Measurements from ENCODE around the gene F2RL3.
"Not testable (repeated sequence)": the region's sequence is repeated elsewhere in the genome, so short reads cannot be mapped to it uniquely, and the experiment has no call there.

The F2RL3 gene

DNA sequence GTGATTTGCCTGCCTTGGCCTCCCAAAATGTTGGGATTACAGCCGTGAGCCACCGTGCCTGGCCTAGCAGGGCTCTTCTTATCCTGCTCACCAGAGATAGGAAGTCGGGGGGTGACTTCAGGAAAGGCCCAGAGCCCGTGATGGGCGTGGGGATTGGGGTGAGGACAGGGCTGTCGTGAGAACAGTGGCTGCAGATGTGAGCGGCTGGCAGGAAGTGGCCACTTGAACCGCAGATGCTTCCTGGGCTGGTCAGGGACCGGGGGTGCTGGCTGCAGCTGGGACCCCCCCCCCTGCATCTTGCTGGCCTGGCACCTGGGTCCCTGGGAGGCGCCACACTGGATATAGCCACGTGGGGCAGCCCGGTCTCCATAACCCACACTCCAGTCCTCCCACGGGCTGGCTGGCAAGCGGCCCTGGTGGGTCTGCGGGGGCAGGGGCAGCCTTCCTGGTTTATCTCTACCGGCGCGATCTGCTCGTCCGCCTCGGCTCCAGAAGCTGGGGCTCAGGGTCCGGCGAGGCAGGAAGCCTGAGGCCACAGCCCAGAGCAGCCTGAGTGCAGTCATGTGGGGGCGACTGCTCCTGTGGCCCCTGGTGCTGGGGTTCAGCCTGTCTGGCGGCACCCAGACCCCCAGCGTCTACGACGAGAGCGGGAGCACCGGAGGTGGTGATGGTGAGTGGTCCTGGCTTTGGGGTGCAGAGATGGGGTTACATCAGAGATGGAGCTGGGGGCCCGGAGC lies at the start of gene F2RL3:
Gene F2RL3 (plus strand): TSS at position 371 of the 737 bp plus-strand sequence. CDS start 191 bp downstream, at position 562.
- DNase-seq = no peak

DNA sequence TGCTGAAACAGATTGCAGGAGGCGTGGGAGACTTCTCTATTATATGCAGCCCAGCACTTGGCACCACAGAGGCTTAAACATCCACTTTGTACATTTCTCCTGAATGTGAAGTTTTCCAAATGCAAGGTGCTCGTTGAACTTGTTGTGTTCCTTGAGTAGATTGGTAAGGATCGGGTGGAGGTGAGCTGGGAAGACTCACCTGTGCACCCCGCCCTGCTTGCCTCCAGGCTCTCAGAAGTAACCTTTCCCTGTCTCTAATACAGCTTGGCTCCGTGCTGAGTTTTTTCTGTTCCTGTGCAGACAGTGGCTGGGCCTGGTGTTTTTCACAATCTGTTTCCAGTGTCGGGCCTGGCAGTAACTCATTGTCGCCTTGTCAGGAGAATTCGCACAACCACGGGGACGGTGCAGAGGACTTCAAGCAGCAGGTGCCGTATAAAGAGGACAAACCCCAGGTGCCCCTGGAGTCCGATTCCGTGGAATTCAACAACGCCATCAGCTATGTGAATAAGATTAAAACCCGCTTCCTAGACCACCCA lies 47.3 kb upstream of the F2RL3 start:
- DNase-seq = no peak

- DNase-seq = no peak
Measured at GRCh38 chr19:16846901-16847300, 41.9 kb upstream of the F2RL3 start.

DNA sequence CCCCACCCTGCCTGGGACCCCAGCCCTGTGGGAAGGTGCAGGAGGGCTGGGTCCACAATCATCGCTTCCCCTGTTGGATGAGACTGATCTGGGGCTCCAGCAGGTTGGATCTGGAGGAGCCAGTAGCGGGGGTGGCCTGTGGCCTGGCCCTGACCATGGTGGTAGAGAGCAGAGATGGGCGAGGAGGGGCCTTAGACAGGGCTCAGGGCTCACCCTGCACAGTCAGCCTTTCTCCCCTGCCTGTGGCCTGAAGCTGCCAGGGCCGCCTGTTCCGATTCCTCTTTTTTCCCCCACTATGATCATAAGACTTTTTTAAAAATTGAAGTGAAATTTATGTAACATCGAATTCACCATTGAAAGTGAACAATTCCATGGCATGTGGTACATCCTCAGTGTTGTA lies 41.4 kb upstream of the F2RL3 start:
- no peak for DNase-seq

DNA sequence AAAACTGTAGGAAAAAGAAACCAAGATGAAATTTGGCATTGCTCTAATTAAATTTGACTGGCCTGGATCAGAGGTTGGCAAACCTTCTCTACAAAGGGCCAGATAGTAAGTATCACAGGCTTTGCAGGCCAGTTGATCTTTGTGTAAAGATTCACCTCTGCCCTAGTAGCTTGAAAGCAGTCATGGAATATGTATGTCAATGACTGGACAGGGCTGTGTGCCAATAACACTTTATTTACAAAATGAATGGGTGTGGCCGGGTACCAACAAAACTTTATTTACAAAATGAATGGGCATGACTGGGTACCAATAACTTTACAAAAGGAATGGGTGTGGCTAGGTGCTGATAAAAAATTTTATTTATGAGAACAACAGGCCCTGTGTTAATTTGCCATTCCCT lies 39.6 kb upstream of the F2RL3 start:
- DNase-seq = no peak

DNA sequence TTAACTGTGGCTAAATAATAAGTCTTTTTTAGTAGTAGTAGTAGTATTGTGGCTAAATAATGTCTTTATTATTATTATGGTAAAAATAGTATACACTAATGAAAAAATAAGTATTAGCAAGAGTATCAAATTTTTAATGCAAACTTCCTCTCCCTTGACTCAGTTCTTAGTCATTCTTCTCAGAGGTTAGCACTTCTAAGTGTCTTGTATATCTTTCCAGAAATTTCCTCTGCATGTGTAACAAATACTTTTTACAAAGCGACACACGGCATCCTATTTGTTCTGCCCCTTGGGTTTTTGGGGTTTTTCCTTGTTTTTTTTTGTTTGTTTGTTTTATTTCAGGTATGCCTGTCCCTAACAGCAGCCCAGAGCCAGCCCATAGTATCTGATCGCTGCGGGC lies 38.7 kb upstream of the F2RL3 start:
- DNase-seq = no peak

DNA sequence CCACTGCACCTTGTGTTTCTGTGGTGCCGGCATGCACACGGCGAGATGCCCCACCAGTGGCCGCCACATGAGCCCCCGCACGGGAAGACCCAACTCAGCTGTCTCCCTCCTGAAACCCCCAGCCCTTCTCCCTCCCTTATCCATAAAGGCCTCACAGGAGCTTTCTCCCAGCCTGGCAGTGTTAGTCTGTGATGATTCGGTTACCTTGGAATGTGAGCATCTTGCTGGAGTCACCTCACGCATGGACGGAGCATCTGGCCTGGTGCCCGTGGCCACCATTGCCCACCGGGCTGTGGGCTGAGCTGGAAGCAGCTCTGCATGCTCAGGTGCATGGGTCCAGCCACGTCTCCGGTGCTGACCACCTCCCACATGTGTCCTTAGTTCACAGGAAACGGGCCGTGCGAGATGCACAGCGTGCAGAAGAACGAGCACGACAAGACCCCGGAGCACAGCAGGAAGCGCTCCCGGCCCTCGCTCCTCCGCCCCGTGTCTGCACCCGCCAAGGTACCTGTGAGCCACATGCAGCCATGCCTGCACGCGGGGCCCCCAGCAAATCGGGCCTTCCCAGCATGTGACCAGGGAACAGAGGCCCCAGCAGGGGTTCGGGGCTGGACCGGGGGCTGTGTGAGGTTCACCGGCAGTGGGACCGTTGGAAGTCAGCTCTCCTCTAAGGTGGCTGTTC lies 37.6 kb upstream of the F2RL3 start:
- no peak for DNase-seq

GRCh38 chr19:16853066-16853465 lies 35.7 kb upstream of the F2RL3 start:
- DNase-seq = no peak

DNA sequence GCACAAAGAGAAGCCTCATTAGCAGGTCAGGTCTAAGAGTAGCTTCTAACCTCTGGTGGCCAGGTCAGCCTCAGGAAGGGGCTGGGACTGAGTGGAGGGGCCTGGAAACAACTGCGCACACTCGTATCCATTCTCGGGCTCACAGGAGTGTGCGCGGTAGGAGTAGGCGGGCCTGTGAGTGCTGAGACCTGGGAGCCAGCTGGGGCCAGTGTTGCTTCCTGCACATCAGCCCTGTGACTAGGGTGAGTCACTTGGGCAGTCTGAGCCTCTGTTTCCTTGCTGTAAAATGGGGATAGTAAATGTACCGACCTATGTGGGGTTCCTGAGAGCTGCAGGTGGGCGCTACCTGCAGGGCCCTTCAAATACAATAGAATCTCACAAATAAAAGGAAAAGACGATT lies 32.7 kb upstream of the F2RL3 start:
- no peak for DNase-seq

DNA sequence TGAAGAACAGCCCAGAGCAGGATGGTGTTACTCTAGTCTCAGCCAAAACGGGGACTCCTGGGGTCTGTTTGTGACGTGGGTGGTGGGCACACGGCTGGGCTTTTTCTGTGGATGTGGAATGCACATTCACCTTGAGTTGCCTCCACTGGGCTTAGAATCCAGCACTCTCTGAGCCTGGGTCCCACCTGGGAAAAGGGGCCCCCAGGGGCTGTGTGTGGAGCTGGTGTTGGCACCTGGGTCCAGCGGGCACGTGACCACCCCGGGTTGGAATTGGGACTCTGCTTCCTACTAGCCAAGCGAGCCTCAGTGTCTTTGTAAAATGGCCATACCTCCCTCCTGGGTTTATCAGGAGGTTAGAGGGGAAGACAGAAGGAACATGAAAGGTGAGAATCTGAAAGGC lies 29.2 kb upstream of the F2RL3 start:
- DNase-seq = no peak

DNA sequence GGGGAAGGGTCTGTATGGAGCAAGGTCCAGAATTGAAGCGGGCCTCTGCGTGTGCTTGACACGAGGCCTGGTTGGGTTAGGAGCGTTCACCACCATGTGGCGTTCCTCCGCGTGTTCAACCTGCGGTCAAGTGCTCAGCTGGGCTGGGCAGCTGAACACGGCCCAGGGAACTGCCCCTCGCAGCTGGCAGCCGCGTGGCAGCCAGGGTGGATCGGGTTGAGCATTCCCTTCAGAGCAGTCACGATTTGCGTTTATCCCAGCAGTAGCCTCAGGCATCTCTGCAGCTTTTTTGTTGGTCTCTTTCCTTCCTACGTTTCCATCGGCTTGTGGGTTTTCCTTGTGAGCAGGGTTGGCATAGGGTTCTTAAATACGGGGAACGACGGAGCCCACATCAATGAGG lies 28.7 kb upstream of the F2RL3 start:
- DNase-seq = no peak

DNA sequence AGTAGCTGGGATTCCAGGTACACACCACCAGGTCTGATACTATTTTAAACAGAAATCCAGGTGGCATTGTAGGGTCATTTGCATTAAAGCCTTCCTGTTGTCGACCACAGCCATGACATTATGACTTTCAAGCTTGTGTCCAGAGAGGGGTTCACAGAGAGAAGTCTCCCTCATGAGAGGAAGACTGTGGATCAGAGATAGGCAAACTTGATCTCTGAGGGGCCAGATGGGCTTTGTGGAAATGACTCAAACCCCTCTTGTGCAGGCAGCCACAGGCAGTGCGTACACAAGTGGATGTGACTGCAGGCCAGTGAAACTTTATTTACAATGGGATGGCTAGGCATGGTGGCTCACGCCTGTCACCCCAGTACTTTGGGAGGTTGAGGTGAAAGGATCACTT lies 27.8 kb upstream of the F2RL3 start:
- no peak for DNase-seq

DNA sequence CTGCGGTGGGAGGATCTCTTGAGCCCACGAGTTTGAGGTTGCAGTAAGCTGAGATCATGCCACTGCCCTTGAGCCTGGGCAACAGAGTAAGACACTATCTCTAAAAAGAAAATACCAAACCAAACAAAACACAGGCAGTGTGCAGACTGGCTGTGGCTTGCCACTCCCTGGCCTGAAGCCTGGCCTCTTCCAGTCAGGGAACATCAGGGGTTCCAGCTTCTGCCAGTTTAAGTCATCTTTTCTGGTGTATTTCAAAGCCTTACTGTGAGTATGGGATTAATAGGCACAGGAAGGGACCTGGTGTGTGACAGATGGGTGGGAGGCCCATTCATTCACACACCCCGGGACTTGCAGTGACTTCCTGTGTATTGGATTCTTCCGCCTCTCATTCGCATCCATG lies 27.0 kb upstream of the F2RL3 start:
- DNase-seq = no peak

DNA sequence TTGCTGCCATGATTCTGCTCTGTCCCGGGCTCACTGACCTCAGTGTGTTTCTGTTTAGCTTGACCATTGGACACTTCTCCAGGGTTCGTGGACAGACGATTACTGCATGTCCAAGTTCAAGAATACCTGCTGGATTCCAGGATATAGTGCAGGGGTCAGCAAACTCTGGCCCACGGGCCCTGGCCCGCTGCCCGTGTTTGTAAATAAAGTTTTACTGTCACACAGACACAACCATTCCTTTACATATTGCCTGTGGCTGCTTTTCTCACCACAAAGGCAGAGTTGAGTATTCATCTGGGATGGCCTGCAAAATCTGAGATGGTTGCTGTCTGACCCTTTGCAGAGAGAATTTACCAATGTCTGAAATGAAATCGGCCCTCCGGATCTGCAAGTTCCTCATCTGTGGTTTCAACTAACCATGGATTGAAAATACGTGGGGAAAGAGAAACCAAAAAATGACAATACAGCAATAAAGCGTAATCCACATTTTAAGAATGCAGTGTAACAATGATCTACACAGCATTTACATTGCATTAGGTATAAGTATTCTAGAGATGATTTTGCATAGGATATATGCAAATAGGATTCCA lies 25.9 kb upstream of the F2RL3 start:
- DNase-seq = no peak

GRCh38 chr19:16867211-16867610 lies 21.6 kb upstream of the F2RL3 start:
- DNase-seq = no peak

GRCh38 chr19:16868423-16869130 lies 20.2 kb upstream of the F2RL3 start:
- DNase-seq = no peak

DNA sequence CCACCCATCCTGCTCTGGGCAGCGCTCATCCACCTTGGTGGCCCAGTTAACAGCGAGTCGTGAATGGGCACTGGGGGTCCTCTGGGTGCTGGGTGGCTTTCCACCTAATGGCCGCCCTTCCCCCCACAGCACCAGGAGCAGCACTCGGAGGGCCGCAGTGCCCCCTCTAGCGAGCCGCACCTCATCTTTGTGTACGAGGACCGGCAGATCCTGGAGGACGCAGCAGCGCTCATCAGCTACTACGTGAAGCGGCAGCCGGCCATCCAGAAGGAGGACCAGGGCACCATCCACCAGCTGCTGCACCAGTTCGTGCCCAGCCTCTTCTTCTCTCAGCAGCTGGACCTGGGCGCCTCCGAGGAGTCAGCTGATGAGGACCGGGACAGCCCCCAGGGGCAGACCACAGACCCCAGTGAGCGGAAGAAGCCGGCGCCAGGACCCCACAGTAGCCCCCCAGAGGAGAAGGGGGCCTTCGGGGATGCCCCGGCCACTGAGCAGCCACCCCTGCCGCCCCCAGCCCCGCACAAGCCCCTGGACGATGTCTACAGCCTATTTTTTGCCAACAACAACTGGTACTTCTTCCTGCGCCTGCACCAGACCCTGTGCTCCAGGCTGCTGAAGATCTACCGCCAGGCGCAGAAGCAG lies 19.3 kb upstream of the F2RL3 start:
- no peak for DNase-seq

DNA sequence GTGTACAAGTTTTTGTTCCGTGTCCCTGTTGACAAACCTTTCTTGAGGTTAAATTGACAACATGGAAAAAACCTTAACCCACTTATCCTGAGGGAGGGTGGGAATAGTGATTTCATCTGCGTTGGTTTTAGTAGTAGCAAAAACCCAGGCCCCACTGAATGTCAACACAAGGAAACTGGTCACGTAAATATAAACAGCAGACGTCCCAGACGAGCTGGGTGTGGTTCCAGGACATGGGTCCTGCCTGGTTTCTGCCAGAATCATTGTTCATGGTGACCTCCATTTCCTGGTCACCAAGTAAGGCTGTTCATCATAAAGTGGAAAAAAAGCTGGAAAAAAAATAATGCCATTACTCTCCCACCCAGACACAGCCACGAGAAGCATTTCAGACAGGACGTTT lies 16.9 kb upstream of the F2RL3 start:
- no peak for DNase-seq

DNA sequence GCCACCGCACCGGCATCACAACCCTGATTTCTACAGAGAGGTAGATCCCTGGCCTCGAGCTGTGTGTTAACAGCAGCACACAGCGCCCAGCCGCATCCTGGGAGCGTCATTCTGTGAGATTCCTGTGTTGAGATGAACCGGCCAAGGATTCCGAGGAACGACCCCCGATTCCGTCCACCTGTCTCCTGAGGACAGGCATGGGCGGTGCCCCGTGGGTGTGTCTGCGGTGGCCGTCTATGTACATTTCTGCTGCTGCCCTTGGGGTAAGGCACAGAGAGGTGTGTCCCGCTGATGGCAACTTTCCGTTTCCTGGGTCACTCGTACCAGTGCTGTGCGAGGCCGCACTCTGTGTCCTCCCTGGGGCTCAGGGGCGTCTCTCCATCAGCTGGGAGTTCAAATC lies 16.1 kb upstream of the F2RL3 start:
- DNase-seq = no peak

DNA sequence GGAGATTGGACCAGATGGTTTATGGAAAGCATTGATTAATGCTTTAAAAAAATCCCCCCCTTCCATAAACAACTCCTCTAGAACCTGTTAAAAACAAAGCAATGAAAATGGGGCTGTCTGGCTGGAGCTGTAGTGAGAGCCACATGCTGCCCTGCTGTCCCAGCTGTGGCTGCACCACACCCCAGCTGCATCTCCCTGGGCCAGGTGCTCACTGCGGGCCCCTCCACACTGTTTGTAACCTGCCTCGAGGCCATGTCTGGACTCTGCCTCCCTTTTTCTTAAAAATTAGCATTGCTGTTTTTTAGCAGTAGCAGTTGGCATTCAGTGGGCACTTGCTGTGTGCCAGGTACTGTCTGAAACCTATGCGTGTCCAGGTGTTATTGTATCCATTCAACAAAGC lies 15.2 kb upstream of the F2RL3 start:
- DNase-seq = no peak

DNA sequence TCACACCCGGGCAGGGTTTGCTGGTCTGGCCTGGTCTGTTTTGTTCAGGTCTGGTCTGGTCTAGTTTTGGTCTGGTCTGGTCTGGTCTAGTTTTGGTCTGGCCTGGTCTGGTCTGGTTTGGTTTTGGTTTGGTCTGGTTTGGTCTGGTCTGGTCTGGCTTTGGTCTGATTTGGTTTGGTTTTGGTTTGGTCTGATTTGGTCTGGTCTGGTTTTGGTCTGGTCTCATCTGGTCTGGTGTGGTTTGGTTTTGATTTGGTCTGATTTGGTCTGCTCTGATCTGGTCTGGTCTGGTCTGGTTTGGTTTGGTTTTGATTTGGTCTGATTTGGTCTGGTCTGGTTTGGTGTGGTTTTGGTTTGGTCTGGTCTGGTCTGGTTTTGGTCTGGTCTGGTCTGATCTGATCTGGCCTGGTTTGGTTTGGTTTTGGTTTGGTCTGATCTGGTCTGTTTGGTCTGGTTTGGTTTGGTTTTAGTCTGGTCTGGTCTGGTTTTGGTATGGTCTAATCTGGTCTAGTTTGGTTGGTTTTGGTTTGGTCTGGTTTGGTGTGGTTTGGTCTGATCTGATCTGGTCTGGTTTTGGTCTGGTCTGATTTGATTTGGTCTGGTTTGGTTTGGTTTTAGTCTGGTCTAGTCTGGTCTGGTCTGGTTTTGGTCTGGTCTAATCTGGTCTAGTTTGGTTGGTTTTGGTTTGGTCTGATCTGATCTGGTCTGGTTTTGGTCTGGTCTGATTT lies 14.4 kb upstream of the F2RL3 start:
- DNase-seq = no peak

DNA sequence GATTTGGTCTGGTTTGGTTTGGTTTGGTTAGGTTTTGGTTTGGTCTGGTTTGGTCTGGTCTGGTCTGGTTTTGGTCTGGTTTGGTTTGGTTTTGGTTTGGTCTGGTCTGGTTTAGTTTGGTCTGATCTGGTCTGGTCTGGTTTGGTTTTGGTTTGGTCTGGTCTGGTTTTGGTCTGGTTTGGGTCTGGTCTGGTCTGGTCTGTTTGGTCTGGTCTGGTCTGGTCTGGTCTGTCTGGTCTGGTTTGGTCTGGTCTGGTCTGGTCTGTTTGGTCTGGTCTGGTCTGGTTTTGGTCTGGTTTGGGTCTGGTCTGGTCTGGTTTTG lies 13.9 kb upstream of the F2RL3 start:
- DNase-seq = not testable (repeated sequence)
